Activated naive CD8-positive, alpha-beta T cell treated with anti-CD3 and anti-CD28 coated beads, Interleukin-2, amount 10 ng/mL, durations not matched to agents 7 days and 5 days (primary cell): ENCODE data around the gene NUDT16. TPM values are rescaled to one million over a fixed set of nuclear protein-coding genes. Genes with fewer than 3 reads are reported as not detected.
"Not testable (repeated sequence)": the region's sequence is repeated elsewhere in the genome, so short reads cannot be mapped to it uniquely, and the experiment has no call there.

Experiments
- ATAC-seq: fragments of 150-1000 bp; cut with Tn5 transposase; one replicate; pipeline ENCODE4 v1.10.0; 2021; ENCODE audit warnings: low read depth, moderate library complexity
- POLR2A ChIA-PET: fragments of 350-600 bp; sonication (Branson Sonifier 250); formaldehyde crosslinking; loops from one replicate; lab custom pipeline; 2021; ENCODE audit warnings: antibody characterized with exemption; lab: Charles Lee
- DNase-seq: peaks from one replicate; pipeline ENCODE4 v3.0.0; 2021
- H3K27ac Mint-ChIP-seq: one replicate; pipeline ENCODE4 v1.8.0; 2022; ENCODE audit warnings: mild to moderate bottlenecking, mixed read lengths
- H3K27me3 Mint-ChIP-seq: one replicate; pipeline ENCODE4 v1.8.0; 2022; ENCODE audit warnings: mild to moderate bottlenecking, moderate library complexity, mixed read lengths
- H3K36me3 Mint-ChIP-seq: one replicate; pipeline ENCODE4 v1.8.0; 2021; ENCODE audit warnings: mild to moderate bottlenecking, mixed read lengths
- H3K4me1 Mint-ChIP-seq: one replicate; pipeline ENCODE4 v1.8.0; 2021; ENCODE audit warnings: mixed read lengths
- H3K4me3 Mint-ChIP-seq: one replicate; pipeline ENCODE4 v1.8.0; 2022; ENCODE audit warnings: mild to moderate bottlenecking, moderate library complexity, mixed read lengths
- H3K9me3 Mint-ChIP-seq: one replicate; pipeline ENCODE4 v1.8.0; 2021; ENCODE audit warnings: mixed read lengths
- total RNA-seq, 2 experiments: library from RNA; stranded (reverse); gene quantifications; one replicate each; pipeline ENCODE4 v1.2.3, GENCODE V29; 2021

The NUDT16 gene
- total RNA-seq, 2 experiments from 2014 or later = 11.6 to 12.4 TPM

- H3K9me3 Mint-ChIP-seq, DNase-seq, H3K36me3 Mint-ChIP-seq: not testable (repeated sequence)
- Mint-ChIP-seq H3K4me1 (peaks cover 14% of the 10 kb centered on the region), H3K27me3 (peaks cover 28% of the 10 kb centered on the region), H3K27ac (peak overlapping the region; percentile 2), H3K4me3 (peak overlapping the region; percentile 81)
- ATAC-seq = peak; percentile 25
- POLR2A ChIA-PET = interaction anchor here (2.9 kb wide), 1 partner anchor 20 kb away, joined by 11 read pairs; the partner anchor contains the start of gene NUDT16
Measured at GRCh38 chr3:131361066-131361463, 20.5 kb upstream of the NUDT16 start.

- POLR2A ChIA-PET = interaction anchor here (2.9 kb wide), 1 partner anchor 19 kb away, joined by 11 read pairs; the partner anchor contains the start of gene NUDT16
- peak; percentile 74 for ATAC-seq
- Mint-ChIP-seq H3K27ac (peak overlapping the region; percentile 15), H3K9me3 (no peaks in the 10 kb centered on the region), H3K4me3 (peak overlapping the region; percentile 81), H3K36me3 (no peaks in the 10 kb centered on the region), H3K27me3 (peaks cover 28% of the 10 kb centered on the region), H3K4me1 (peaks cover 14% of the 10 kb centered on the region)
- peak; percentile 49 for DNase-seq
Measured at GRCh38 chr3:131361464-131362421, 19.8 kb upstream of the NUDT16 start.

- POLR2A ChIA-PET = interaction anchor here (2.9 kb wide), 1 partner anchor 17 kb away, joined by 11 read pairs; the partner anchor contains the start of gene NUDT16
- peaks cover 28% of the 10 kb centered on the region for H3K27me3 Mint-ChIP-seq
Measured at GRCh38 chr3:131363275-131363674, 18.3 kb upstream of the NUDT16 start.

GRCh38 chr3:131370935-131371687, 10.5 kb upstream of the NUDT16 start:
- POLR2A ChIA-PET = interaction anchor here (1.3 kb wide), 1 partner anchor 344 kb away, joined by 3 read pairs; the partner anchor contains the start of genes ASTE1 and NEK11
- Mint-ChIP-seq H3K27ac (peak overlapping the region; percentile 3), H3K4me1 (peaks cover 7% of the 10 kb centered on the region), H3K4me3 (no peak overlapping the region), H3K27me3 (no peaks in the 10 kb centered on the region), H3K9me3 (no peaks in the 10 kb centered on the region), H3K36me3 (peaks cover 6% of the 10 kb centered on the region)
- DNase-seq (no peak), ATAC-seq (no peak)

More at GRCh38 chr3:131363275-131363674, 18.3 kb upstream of the NUDT16 start:
- DNase-seq (no peak), ATAC-seq (no peak)
- Mint-ChIP-seq H3K9me3 (no peaks in the 10 kb centered on the region), H3K4me1 (peaks cover 14% of the 10 kb centered on the region), H3K36me3 (no peaks in the 10 kb centered on the region), H3K27ac (no peak overlapping the region), H3K4me3 (no peak overlapping the region)

- POLR2A ChIA-PET = interaction anchor here (1.3 kb wide), 1 partner anchor 345 kb away, joined by 3 read pairs; the partner anchor contains the start of genes ASTE1 and NEK11
- DNase-seq (no peak), ATAC-seq (no peak)
- Mint-ChIP-seq H3K9me3 (no peaks in the 10 kb centered on the region), H3K36me3 (peaks cover 6% of the 10 kb centered on the region), H3K4me1 (peaks cover 7% of the 10 kb centered on the region), H3K27me3 (no peaks in the 10 kb centered on the region), H3K4me3 (no peak overlapping the region), H3K27ac (no peak overlapping the region)
Measured at GRCh38 chr3:131371688-131372066, 9.9 kb upstream of the NUDT16 start.

GRCh38 chr3:131374741-131375140, 6.8 kb upstream of the NUDT16 start:
- no peak for DNase-seq
- POLR2A ChIA-PET = no interaction called here
- Mint-ChIP-seq H3K27me3 (no peaks in the 10 kb centered on the region), H3K27ac (no peak overlapping the region), H3K4me1 (peaks cover 8% of the 10 kb centered on the region), H3K9me3 (no peaks in the 10 kb centered on the region), H3K36me3 (peaks cover 7% of the 10 kb centered on the region), H3K4me3 (no peak overlapping the region)
- no peak for ATAC-seq

GRCh38 chr3:131380821-131381444, 641 bp upstream of the NUDT16 start:
- Mint-ChIP-seq H3K4me3 (peak overlapping the region; percentile 93), H3K36me3 (peaks cover 16% of the 10 kb centered on the region), H3K27ac (peak overlapping the region; percentile 97)
- DNase-seq, H3K4me1 Mint-ChIP-seq, H3K9me3 Mint-ChIP-seq, H3K27me3 Mint-ChIP-seq, ATAC-seq: not testable (repeated sequence)
- POLR2A ChIA-PET = interaction anchor here (1.7 to 2.5 kb wide), 5 partner anchors 19 to 339 kb away, joined by 3 to 11 read pairs (median 9); no protein-coding TSS in a partner anchor

GRCh38 chr3:131386429-131387165, 5.0 kb downstream of the NUDT16 start:
- DNase-seq (no peak), ATAC-seq (no peak)
- Mint-ChIP-seq H3K4me3 (no peak overlapping the region), H3K36me3 (peaks cover 15% of the 10 kb centered on the region), H3K27me3 (no peaks in the 10 kb centered on the region), H3K27ac (no peak overlapping the region), H3K9me3 (no peaks in the 10 kb centered on the region), H3K4me1 (peaks cover 16% of the 10 kb centered on the region)
- POLR2A ChIA-PET = no interaction called here

- Mint-ChIP-seq H3K27me3 (peaks cover 2% of the 10 kb centered on the region), H3K27ac (no peak overlapping the region), H3K4me1 (peaks cover 11% of the 10 kb centered on the region), H3K36me3 (peaks cover 15% of the 10 kb centered on the region), H3K4me3 (no peak overlapping the region), H3K9me3 (no peaks in the 10 kb centered on the region)
- POLR2A ChIA-PET = no interaction called here
- DNase-seq = no peak
- ATAC-seq = no peak
Measured at GRCh38 chr3:131387796-131388489, 6.4 kb downstream of the NUDT16 start.

- DNase-seq = no peak
- POLR2A ChIA-PET = no interaction called here
- H3K4me3 Mint-ChIP-seq = no peak overlapping the region
- H3K4me1 Mint-ChIP-seq = peaks cover 11% of the 10 kb centered on the region
- H3K27ac Mint-ChIP-seq = no peak overlapping the region
- ATAC-seq = no peak
- no peaks in the 10 kb centered on the region for H3K9me3 Mint-ChIP-seq
- H3K36me3 Mint-ChIP-seq = peaks cover 15% of the 10 kb centered on the region
- H3K27me3 Mint-ChIP-seq = peaks cover 2% of the 10 kb centered on the region
Measured at GRCh38 chr3:131388490-131388799, 6.9 kb downstream of the NUDT16 start.

- no peak for DNase-seq
- H3K36me3 Mint-ChIP-seq = peaks cover 2% of the 10 kb centered on the region
- H3K9me3 Mint-ChIP-seq = no peaks in the 10 kb centered on the region
- H3K4me3 Mint-ChIP-seq = no peak overlapping the region
- POLR2A ChIA-PET = no interaction called here
- ATAC-seq = no peak
- peaks cover 11% of the 10 kb centered on the region for H3K4me1 Mint-ChIP-seq
- H3K27ac Mint-ChIP-seq = no peak overlapping the region
- H3K27me3 Mint-ChIP-seq = peaks cover 2% of the 10 kb centered on the region
Measured at GRCh38 chr3:131390331-131390730, 8.8 kb downstream of the NUDT16 start.

GRCh38 chr3:131393051-131393450, 11.5 kb downstream of the NUDT16 start:
- H3K27ac Mint-ChIP-seq = no peak overlapping the region
- no peaks in the 10 kb centered on the region for H3K9me3 Mint-ChIP-seq
- no peak overlapping the region for H3K4me3 Mint-ChIP-seq
- POLR2A ChIA-PET = no interaction called here
- H3K27me3 Mint-ChIP-seq = peaks cover 2% of the 10 kb centered on the region
- no peaks in the 10 kb centered on the region for H3K36me3 Mint-ChIP-seq
- ATAC-seq = no peak
- no peaks in the 10 kb centered on the region for H3K4me1 Mint-ChIP-seq
- no peak for DNase-seq
